Naive thymus-derived CD4-positive, alpha-beta T cell (primary cell): Measurements from ENCODE around the gene HOOK1. TPM values are rescaled to one million over a fixed set of nuclear protein-coding genes. Genes with fewer than 3 reads are reported as not detected.

Source experiments
- ATAC-seq: fragments of 150-1000 bp; cut with Tn5 transposase; 2 replicates; pipeline ENCODE4 v1.10.0; 2021; ENCODE audit warnings: mild to moderate bottlenecking, moderate library complexity
- CTCF ChIA-PET: fragments of 350-600 bp; sonication (Branson Sonifier 250); formaldehyde crosslinking; loops from one replicate; lab custom pipeline; 2021; ENCODE audit warnings: antibody characterized with exemption; lab: Charles Lee
- POLR2A ChIA-PET: fragments of 350-600 bp; sonication (Branson Sonifier 250); formaldehyde crosslinking; loops from one replicate; lab custom pipeline; 2021; ENCODE audit warnings: antibody characterized with exemption, inconsistent platforms; lab: Charles Lee
- DNase-seq, 9 donors: peaks; one replicate each; pipeline versions ENCODE4 v3.0.0 to v3.0.0-alpha.2; 2020 to 2022; ENCODE audit warnings: mixed read lengths in 1 of 9
- H3K27ac ChIP-seq: one replicate; pipeline ENCODE4 v1.7.0; 2013; ENCODE audit warnings: mild to moderate bottlenecking, low read depth, low read length, moderate library complexity
- H3K27me3 ChIP-seq, 2 donors: one replicate each; pipeline ENCODE4 v1.7.0; 2013; ENCODE audit warnings: low read length in 2 of 2, mild to moderate bottlenecking in 2 of 2, moderate library complexity in 2 of 2; ENCODE audit not compliant: control insufficient read depth in 2 of 2, insufficient read depth in 2 of 2
- H3K36me3 ChIP-seq, 3 experiments: 1 replicate in 2 of 3; 2 replicates in 1 of 3; pipeline ENCODE4 v1.7.0; 2013; ENCODE audit warnings: low read length in 3 of 3, mild to moderate bottlenecking in 3 of 3, moderate library complexity in 1 of 3; ENCODE audit not compliant: insufficient read depth in 3 of 3, control insufficient read depth in 2 of 3
- H3K4me1 ChIP-seq, 2 donors: one replicate each; pipeline ENCODE4 v1.7.0; 2013; ENCODE audit warnings: low read length in 2 of 2, mild to moderate bottlenecking in 2 of 2, moderate library complexity in 1 of 2; ENCODE audit not compliant: control insufficient read depth in 2 of 2, insufficient read depth in 2 of 2
- H3K4me3 ChIP-seq: 2 replicates; pipeline ENCODE4 v1.7.0; 2013; ENCODE audit warnings: mild to moderate bottlenecking, low read length
- H3K9me3 ChIP-seq, 3 experiments: 1 replicate in 2 of 3; 2 replicates in 1 of 3; pipeline ENCODE4 v1.7.0; 2013; ENCODE audit warnings: low read length in 3 of 3; ENCODE audit not compliant: control insufficient read depth in 2 of 3
- H3K27ac Mint-ChIP-seq, 9 donors: one replicate each; pipeline ENCODE4 v1.8.0; 2020 to 2022; ENCODE audit warnings: mixed read lengths in 9 of 9, mild to moderate bottlenecking in 8 of 9, moderate library complexity in 5 of 9, inconsistent platforms in 2 of 9
- H3K27me3 Mint-ChIP-seq, 5 donors: one replicate each; pipeline ENCODE4 v1.8.0; 2021 to 2022; ENCODE audit warnings: mixed read lengths in 5 of 5, mild to moderate bottlenecking in 1 of 5
- H3K36me3 Mint-ChIP-seq, 5 donors: one replicate each; pipeline ENCODE4 v1.8.0; 2020 to 2022; ENCODE audit warnings: mixed read lengths in 5 of 5, mild to moderate bottlenecking in 3 of 5, inconsistent platforms in 1 of 5
- H3K4me1 Mint-ChIP-seq, 7 donors: one replicate each; pipeline ENCODE4 v1.8.0; 2020 to 2022; ENCODE audit warnings: mixed read lengths in 7 of 7, mild to moderate bottlenecking in 3 of 7, inconsistent platforms in 1 of 7
- H3K4me3 Mint-ChIP-seq, 10 donors: one replicate each; pipeline ENCODE4 v1.8.0; 2020 to 2022; ENCODE audit warnings: mild to moderate bottlenecking in 10 of 10, mixed read lengths in 10 of 10, moderate library complexity in 6 of 10, inconsistent platforms in 2 of 10
- H3K9me3 Mint-ChIP-seq, 11 donors: one replicate each; pipeline ENCODE4 v1.8.0; 2020 to 2022; ENCODE audit warnings: mixed read lengths in 11 of 11, mild to moderate bottlenecking in 4 of 11, inconsistent platforms in 1 of 11, moderate library complexity in 1 of 11
- intact Hi-C, 2 donors: fragments of 100-400 bp; cut with micrococcal nuclease; formaldehyde crosslinking; loops; one replicate each; pipeline ENCODE4 v1.15.1; 2023
- polyA plus RNA-seq, 2 donors: library from polyadenylated mRNA; unstranded; fragments of 300-500 nt; fragmentation: Illumina TruSeq; gene quantifications; one replicate each; pipeline ENCODE4 v1.2.3, GENCODE V29; 2021
- total RNA-seq, 6 experiments: library from RNA in 5 of 6; stranded (reverse) in 5 of 6; gene quantifications; 1 replicate in 5 of 6; 2 replicates in 1 of 6; pipeline ENCODE4 v1.2.3 and lab custom pipeline; 2021 to 2026

Gene HOOK1
- total RNA-seq (10 to 100 TPM in 4 of 5 experiments, 1 to 10 TPM in 1; 3.0 to 28.5 (median 23.5) TPM), polyA plus RNA-seq (10 to 100 TPM; 21.0 to 28.9 TPM), total RNA-seq (lab: John Stamatoyannopoulos, UW) (32.7 reads per million, percentile 62 among the genes with 10 or more reads in this experiment)

GRCh38 chr1:59814901-59815825 is at the start of gene HOOK1:
HOOK1 (plus strand) TSS chr1:59814949; CDS start chr1:59815118, 169 bp downstream.
- DNase-seq = no peak

GRCh38 chr1:59765011-59765730 is 49.6 kb upstream of the HOOK1 start:
- no peak for ATAC-seq
- Mint-ChIP-seq H3K9me3 (no peaks in the 10 kb centered on the region), H3K27me3 (no peaks in the 10 kb centered on the region), H3K27ac (no peak overlapping the region), H3K36me3 (no peaks in the 10 kb centered on the region), H3K4me3 (peak overlapping the region in 1 of 10 donors; percentile 40), H3K4me1 (peaks cover 0 to 3% (median 0%) of the 10 kb centered on the region in 7 donors)
- Histone ChIP-seq H3K9me3 (no peaks in the 10 kb centered on the region), H3K27ac (no peak overlapping the region), H3K4me1 (no peaks in the 10 kb centered on the region), H3K27me3 (no peaks in the 10 kb centered on the region), H3K36me3 (no peaks in the 10 kb centered on the region), H3K4me3 (no peak overlapping the region)
- no peak for DNase-seq
- ChIA-PET CTCF (interaction anchor here (1.7 kb wide), 1 partner anchor 1024 kb away, joined by 3 read pairs; no protein-coding TSS in a partner anchor), POLR2A (no interaction called here)
- intact Hi-C loops = no loop called here

More at GRCh38 chr1:59814901-59815825, at the start of gene HOOK1:
- Mint-ChIP-seq H3K36me3 (peaks cover 0 to 1% (median 0%) of the 10 kb centered on the region in 5 donors), H3K9me3 (peaks cover 0 to 3% (median 0%) of the 10 kb centered on the region in 11 donors), H3K27me3 (peaks cover 2 to 18% (median 10%) of the 10 kb centered on the region in 5 donors), H3K4me1 (peaks cover 7 to 14% (median 13%) of the 10 kb centered on the region in 7 donors), H3K27ac (peak within 1 kb of the TSS in 5 of 9 donors; percentile 72 to 95 (median 90)), H3K4me3 (peak within 1 kb of the TSS in 4 of 10 donors; percentile 31 to 92 (median 90))
- Histone ChIP-seq H3K27me3 (no peaks in the 10 kb centered on the region), H3K27ac (peak within 1 kb of the TSS; percentile 91), H3K4me3 (peak within 1 kb of the TSS; percentile 75), H3K4me1 (peaks cover 0 to 23% of the 10 kb centered on the region in 2 donors), H3K36me3 (peaks cover 0 to 4% (median 0%) of the 10 kb centered on the region in 3 experiments), H3K9me3 (no peaks in the 10 kb centered on the region)
- no peak for ATAC-seq
- intact Hi-C loops = loop anchor here (1.0 to 2.0 kb wide), 6 partner anchors 518 to 1269 kb away; partner anchors contain the start of genes MYSM1 (in 2 of the 2), OMA1 (in 2 of the 2), FGGY (in 1 of the 2) and JUN (in 1 of the 2)
- POLR2A ChIA-PET = interaction anchor here (2.3 kb wide), 1 partner anchor 1032 kb away, joined by 8 read pairs; the partner anchor contains the start of gene JUN
- CTCF ChIA-PET = interaction anchor here (0.6 kb wide), 1 partner anchor 117 kb away, joined by 3 read pairs; no protein-coding TSS in a partner anchor

- POLR2A ChIA-PET = no interaction called here
- no peak overlapping the region for H3K4me3 Mint-ChIP-seq
- no peak overlapping the region for H3K27ac Mint-ChIP-seq
- Histone ChIP-seq H3K9me3 (no peaks in the 10 kb centered on the region), H3K27me3 (no peaks in the 10 kb centered on the region), H3K4me3 (no peak overlapping the region), H3K36me3 (no peaks in the 10 kb centered on the region), H3K4me1 (no peaks in the 10 kb centered on the region), H3K27ac (no peak overlapping the region)
- intact Hi-C loops = no loop called here
- H3K4me1 Mint-ChIP-seq = peaks cover 0 to 3% (median 0%) of the 10 kb centered on the region in 7 donors
- no peaks in the 10 kb centered on the region for H3K9me3 Mint-ChIP-seq
- no peak for ATAC-seq
- peaks cover 0 to under 1% (median 0%) of the 10 kb centered on the region in 5 donors for H3K27me3 Mint-ChIP-seq
- DNase-seq = no peak
- CTCF ChIA-PET = interaction anchor here (1.7 kb wide), 1 partner anchor 1025 kb away, joined by 3 read pairs; no protein-coding TSS in a partner anchor
- H3K36me3 Mint-ChIP-seq = no peaks in the 10 kb centered on the region
Observed at GRCh38 chr1:59766227-59766855, 48.4 kb upstream of the HOOK1 start.

- POLR2A ChIA-PET = no interaction called here
Observed at GRCh38 chr1:59767119-59767518, 47.6 kb upstream of the HOOK1 start.

GRCh38 chr1:59768792-59769735 is 45.7 kb upstream of the HOOK1 start:
- Mint-ChIP-seq H3K27ac (no peak overlapping the region), H3K9me3 (no peaks in the 10 kb centered on the region), H3K36me3 (no peaks in the 10 kb centered on the region), H3K27me3 (peaks cover 0 to 5% (median 0%) of the 10 kb centered on the region in 5 donors), H3K4me1 (peaks cover 0 to 3% (median 0%) of the 10 kb centered on the region in 7 donors), H3K4me3 (no peak overlapping the region)
- intact Hi-C loops = no loop called here
- DNase-seq (no peak), ATAC-seq (no peak)
- ChIA-PET CTCF (no interaction called here), POLR2A (no interaction called here)
- Histone ChIP-seq H3K36me3 (no peaks in the 10 kb centered on the region), H3K9me3 (no peaks in the 10 kb centered on the region), H3K4me3 (no peak overlapping the region), H3K27me3 (no peaks in the 10 kb centered on the region), H3K27ac (no peak overlapping the region), H3K4me1 (no peaks in the 10 kb centered on the region)

More at GRCh38 chr1:59767119-59767518, 47.6 kb upstream of the HOOK1 start:
- Mint-ChIP-seq H3K27me3 (peaks cover 0 to 5% (median 0%) of the 10 kb centered on the region in 5 donors), H3K27ac (no peak overlapping the region), H3K4me1 (peaks cover 0 to 3% (median 0%) of the 10 kb centered on the region in 7 donors), H3K9me3 (no peaks in the 10 kb centered on the region), H3K36me3 (no peaks in the 10 kb centered on the region), H3K4me3 (no peak overlapping the region)
- no peak overlapping the region for H3K4me3 ChIP-seq
- intact Hi-C loops = no loop called here
- no peak overlapping the region for H3K27ac ChIP-seq
- no peak for ATAC-seq
- CTCF ChIA-PET = interaction anchor here (1.7 kb wide), 1 partner anchor 1026 kb away, joined by 3 read pairs; no protein-coding TSS in a partner anchor
- no peaks in the 10 kb centered on the region for H3K4me1 ChIP-seq
- no peaks in the 10 kb centered on the region for H3K9me3 ChIP-seq
- DNase-seq = no peak
- no peaks in the 10 kb centered on the region for H3K36me3 ChIP-seq
- no peaks in the 10 kb centered on the region for H3K27me3 ChIP-seq
